Right lung (tissue), 10 donors: ENCODE results near the gene RAB41. TPM values are rescaled to one million over a fixed set of nuclear protein-coding genes. Genes with fewer than 3 reads are reported as not detected.
"Not testable (repeated sequence)": the region's sequence is repeated elsewhere in the genome, so short reads cannot be mapped to it uniquely, and the experiment has no call there.

ENCODE experiments used
- DNase-seq, 2 donors: peaks; one replicate each; pipeline ENCODE4 v3.0.0-alpha.2; 2013
- long read RNA-seq, 8 donors: transcript quantifications; one replicate each; lab custom pipeline, GENCODE V29; 2026
- polyA plus RNA-seq, 5 donors: library from polyadenylated mRNA; unstranded; fragments of 120-200 nt; gene quantifications; one replicate each; pipeline versions ENCODE4 v1.2.1 to v1.2.3, GENCODE V29; 2013; ENCODE audit warnings: inconsistent platforms in 1 of 5, low replicate concordance in 1 of 5; ENCODE audit not compliant: insufficient read length in 5 of 5, insufficient read depth in 1 of 5

The RAB41 gene
- polyA plus RNA-seq = 1 to 10 TPM in 4 of 5 donors, under 1 TPM in 1; 0.73 to 1.3 (median 1.2) TPM
- long read RNA-seq, donor 1 = 0 reads
- long read RNA-seq, donor 2 = 0 reads
- long read RNA-seq, donor 3 = 0 reads
- long read RNA-seq, donor 4, partial matches to known transcripts = 49 of 49 reads
- long read RNA-seq, donor 4, other reads (novel, unspliced or antisense) = 0 of 49 reads
- long read RNA-seq, donor 5 = 0 reads
- long read RNA-seq, donor 6 = 0 reads
- long read RNA-seq, donor 7 = 0 reads
- long read RNA-seq, donor 8, partial matches to known transcripts = 5 of 21 reads
- long read RNA-seq, donor 8, other reads (novel, unspliced or antisense) = 16 of 21 reads

GRCh38 chrX:70281951-70282350, at the start of gene RAB41:
RAB41 (plus strand) TSS chrX:70282172; CDS start chrX:70282218, 46 bp downstream.
- DNase-seq = no peak

- no peak for DNase-seq
These were observed 47.6 kb upstream of the RAB41 start, which contains the start of gene AWAT1 for GRCh38 chrX:70234355-70234754. AWAT1 (plus strand) TSS chrX:70234655; CDS start chrX:70234696, 41 bp downstream.

DNA sequence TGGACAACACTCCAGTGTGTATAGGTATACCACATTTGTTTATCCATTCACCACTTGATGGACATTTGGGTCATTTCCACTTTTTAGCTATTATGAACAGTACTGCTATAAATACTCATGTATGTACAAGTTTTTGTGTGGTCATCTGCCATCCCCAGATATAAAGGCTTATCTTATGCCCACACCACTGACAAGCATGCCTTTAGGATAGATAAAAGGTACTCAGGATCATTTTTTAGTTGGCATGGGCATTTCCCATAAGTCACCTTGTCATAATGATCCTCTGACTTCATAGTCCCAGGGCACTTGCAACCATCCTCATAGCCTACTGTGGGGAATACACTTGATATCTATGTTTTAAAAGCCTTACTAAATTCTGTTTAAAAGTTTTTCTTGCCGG, 41.2 kb upstream of the RAB41 start:
- DNase-seq = no peak

DNA sequence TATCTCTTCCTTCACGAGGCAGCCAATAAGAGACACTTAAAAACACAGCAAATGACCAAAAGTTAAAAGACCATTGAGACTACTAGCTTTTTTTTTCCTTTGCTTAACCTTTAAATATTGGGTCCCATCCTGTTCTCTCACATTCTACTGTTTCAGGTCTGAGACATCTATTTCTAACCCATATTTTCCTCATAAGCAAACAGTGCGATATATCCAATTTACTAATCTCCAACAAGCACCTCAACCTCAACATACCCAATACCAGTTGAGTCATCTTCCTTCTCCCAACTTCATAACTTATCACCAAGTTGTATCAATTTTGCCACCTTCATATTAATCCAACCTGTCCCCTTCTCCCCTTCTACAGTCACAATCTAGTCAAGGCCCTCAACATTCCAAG, 40.5 kb upstream of the RAB41 start:
- DNase-seq = no peak

DNA sequence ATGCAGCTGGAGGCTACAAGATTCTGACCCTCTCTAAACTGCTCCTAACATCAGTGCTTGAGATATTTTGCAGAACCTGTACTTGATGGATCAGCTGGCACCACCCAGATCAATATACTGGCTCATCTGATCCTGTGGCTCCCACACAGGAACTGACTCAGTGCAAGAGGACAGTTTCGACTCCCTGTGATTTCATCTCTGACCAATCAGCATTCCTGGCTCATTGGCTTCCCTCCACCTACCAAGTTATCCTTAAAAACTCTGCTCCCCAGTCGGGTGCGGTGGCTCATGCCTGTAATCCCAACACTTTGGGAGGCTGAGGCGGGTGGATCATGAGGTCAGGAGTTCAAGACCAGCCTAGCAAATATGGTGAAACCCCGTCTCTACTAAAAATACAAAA, 38.4 kb upstream of the RAB41 start:
- DNase-seq = not testable (repeated sequence)

GRCh38 chrX:70244881-70245280, 37.1 kb upstream of the RAB41 start:
- no peak for DNase-seq

DNA sequence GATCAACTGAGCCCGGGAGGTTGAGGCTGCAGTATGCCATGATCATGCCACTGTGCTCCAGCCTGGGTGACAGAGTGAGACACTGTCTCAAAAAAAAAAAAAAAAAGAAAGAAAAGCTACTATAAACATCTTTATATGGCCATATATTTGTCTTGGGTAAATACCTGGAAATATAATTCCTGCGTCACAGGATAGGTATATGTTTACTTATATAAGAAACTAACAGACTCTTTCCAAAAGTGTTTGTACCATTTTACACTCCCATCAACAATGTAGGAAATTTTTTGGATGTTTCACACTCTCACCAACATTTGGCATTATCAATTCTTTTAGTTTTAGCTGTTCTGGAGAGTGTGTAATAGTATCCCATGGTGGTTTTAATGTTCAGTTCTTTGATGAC, 34.7 kb upstream of the RAB41 start:
- DNase-seq = no peak

DNA sequence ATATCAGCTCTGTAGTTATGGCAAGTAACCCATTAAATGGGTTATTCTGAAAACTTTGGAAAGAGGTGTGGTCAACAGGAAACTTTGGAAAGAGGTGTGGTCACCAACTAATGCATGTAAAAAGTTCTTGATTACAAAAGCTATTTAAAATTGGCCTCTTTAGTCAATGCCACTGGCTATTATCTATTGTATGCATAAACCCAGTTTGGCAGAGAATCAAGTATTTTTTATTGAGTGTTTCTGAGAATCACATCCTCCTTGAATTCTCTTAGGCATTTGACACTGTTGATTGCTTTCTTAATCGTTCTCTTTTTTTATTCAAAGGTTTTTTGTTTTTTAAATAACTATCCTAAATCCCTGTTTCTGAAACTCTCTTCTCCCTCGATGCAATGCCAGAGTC, 29.5 kb upstream of the RAB41 start:
- no peak for DNase-seq

DNA sequence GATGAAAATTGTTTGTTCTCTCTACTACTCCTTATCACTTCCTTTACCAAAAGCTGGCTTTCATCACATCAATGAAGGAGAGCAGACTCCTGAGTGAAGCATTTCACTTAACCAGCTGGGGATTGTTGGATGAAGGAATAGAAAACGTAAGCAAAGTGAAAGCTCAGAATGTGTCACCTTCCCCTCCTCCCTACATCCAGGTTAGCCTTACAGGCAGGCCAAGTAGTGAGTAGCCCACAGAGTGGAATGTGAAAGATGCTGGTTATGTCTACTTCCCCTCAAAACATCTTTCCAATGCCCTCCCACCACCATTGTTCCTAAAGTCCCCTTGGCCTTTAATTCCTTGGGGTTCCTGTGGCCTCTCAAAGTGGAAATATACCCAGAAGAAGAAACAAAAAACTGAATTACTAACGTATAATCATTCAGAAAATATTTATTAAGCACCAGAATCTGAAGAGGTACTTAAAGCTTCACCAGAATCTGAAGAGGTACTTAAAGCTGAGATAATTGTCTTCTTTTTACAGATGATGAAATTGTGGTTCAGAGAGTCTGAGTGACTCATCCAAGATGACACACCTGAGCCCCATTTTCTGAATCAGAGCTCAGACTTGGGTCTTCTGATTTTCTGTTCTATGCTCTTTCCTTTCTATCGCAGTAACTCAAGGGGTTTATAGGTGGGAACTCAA, 28.5 kb upstream of the RAB41 start:
- DNase-seq = no peak

GRCh38 chrX:70254063-70254400, 27.9 kb upstream of the RAB41 start:
- DNase-seq = no peak

DNA sequence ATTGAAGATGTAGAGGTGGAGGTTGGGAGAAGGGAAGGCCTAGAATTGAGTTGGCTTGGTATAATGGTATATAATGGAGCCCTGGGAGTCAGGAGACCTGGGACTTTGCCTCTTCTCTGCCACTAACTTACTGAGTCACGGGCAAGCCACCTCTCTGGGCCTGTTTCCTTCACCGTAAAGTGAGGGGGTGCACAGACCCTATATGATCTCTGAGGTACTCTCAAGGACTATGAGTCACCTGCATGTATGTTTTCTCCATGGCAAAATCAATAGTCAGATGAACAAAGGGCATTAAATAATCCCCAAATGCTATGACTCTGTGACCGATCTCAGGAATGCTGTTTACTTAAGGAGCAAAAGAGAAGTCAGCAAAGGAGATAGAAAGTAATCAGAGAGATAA, 27.1 kb upstream of the RAB41 start:
- no peak for DNase-seq

GRCh38 chrX:70255452-70255851, 26.5 kb upstream of the RAB41 start:
- DNase-seq = no peak

- DNase-seq = no peak
These were observed 24.3 kb upstream of the RAB41 start for GRCh38 chrX:70257423-70258288.

GRCh38 chrX:70260104-70260503, 21.9 kb upstream of the RAB41 start, which contains the start of gene P2RY4:
P2RY4 (minus strand) TSS chrX:70260204; CDS start chrX:70259624, 580 bp downstream.
- DNase-seq = no peak

GRCh38 chrX:70262952-70263567, 18.9 kb upstream of the RAB41 start:
- peak; percentile 2 to 4 for DNase-seq

DNA sequence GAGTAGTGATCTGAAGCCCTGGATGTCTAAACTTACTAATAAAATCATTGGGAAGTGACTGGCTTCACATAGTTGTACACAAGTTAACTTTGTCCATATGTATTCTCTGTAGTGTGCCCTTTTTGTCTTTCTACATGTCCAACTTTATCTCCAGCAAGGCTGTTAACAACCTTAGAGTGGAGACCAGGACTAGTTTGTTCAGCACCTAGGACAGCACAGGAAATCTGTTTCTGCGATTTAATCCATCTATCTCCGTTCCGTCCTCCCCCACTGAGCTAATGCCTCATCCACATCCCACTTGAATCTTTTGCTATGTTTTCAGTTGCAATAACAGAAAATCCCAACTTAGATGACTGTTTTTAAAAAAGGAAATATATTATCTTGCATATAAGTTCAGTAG, 17.2 kb upstream of the RAB41 start:
- DNase-seq = no peak

- no peak for DNase-seq
These were observed 13.9 kb upstream of the RAB41 start, which contains the start of gene ARR3 for GRCh38 chrX:70268034-70268433. ARR3 (plus strand) TSS chrX:70268334; CDS start chrX:70269386, 1,052 bp downstream.

DNA sequence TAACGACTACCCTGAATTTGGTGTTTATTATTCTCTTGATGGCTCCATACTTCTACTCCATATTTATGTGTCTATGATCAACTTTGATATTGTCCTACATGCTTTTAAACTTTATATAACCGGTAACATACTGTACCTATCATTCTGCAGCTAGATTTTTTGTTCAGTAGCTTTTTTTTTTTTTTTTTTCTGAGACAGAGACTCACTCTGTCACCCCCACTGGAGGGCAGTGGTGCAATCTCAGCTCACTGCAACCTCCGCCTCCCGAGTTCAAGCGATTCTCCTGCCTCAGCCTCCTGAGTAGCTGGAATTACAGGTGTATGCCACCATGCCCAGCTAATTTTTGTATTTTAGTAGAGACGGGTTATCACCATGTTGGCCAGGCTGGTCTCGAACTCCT, 7.9 kb upstream of the RAB41 start:
- not testable (repeated sequence) for DNase-seq

DNA sequence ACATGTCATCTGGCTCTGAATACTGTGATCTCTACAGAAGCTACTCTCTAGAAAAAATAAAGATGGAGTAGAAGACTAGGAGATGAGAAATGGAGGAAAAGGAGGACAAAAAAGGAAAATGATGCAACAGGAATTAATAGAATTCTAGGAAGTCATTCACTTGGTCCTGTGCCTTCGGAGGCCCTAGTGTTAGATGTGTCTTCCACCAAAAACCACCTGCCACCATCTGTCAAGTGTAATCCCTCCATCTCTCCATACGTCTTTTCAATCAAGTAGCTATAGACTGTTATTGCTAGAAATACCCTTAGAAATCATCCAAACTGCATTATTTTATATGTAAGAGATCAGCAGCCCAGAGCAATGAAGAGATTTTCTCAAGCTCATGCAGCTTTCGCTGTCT, 2.9 kb upstream of the RAB41 start:
- DNase-seq = no peak

DNA sequence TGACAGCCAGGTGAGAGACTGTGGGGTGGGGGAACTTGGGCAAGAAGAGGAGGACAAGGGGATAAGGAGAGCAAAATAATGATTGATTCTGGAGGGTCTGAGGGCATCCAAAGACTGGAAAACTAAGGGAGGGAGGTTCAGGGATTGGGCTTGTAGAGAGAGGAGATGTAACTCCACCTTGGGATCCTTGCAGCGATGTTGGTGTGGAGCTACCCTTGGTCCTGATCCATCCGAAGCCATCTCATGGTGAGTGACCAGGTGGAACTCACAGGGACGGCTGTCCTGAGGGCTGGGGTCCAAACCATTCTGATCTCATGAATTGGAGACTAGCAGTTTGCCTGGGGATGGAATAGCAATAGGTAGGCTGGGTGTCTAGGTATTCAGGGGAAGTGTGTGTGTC, 1.4 kb upstream of the RAB41 start:
- DNase-seq = no peak

DNA sequence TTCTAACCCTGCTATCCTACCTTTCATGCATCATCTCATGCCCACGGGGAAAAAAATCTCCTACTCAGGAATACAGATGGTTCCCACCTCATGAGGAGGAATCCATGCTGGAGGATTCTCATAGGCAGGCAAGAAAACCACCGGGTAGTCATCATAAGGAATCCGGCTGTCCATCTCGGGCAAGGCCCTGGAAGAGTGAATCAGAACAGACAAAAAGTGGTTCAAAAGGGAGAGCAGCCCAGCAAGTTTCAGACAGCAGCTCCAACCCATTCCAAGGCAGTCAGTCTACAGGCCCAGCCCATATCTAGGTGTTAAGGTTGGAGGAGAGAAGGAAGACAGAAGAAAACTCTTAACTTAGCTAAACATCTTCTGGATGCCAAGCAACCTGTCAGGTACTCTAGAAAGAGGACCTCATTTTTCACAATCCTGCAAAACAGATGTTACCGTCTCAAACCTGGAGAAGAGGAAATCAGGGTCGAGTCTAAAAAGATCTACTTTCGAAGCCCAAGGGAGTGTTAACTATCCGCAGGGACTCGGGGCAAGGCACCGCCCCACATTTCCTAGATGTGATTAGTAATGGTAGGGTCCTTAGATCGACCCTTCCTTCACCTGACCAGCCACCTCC, 7.3 kb downstream of the RAB41 start:
- DNase-seq = no peak
